PC-3 (cell line): ENCODE measurements around the gene IP6K1. TPM values are rescaled to one million over a fixed set of nuclear protein-coding genes. Genes with fewer than 3 reads are reported as not detected.

Source experiments
- ATAC-seq: fragments of 200-7000 bp; cut with Tn5 transposase; 2 replicates; pipeline ENCODE4 v1.9.1; 2020; ENCODE audit warnings: mild to moderate bottlenecking, moderate library complexity
- BruUV-seq: library from RNA; stranded (reverse); fragments of 400-500 nt; replicated peaks from 2 replicates; lab custom pipeline; 2021; lab: Mats Ljungman, UMichigan
- CTCF ChIA-PET: fragments of 300-600 bp; sonication (Branson Sonifier 250); formaldehyde crosslinking; loops from one replicate; lab custom pipeline; 2022; ENCODE audit warnings: antibody characterized with exemption; lab: Charles Lee
- POLR2A ChIA-PET: fragments of 300-600 bp; sonication (Branson Sonifier 250); formaldehyde crosslinking; loops from one replicate; lab custom pipeline; 2022; ENCODE audit warnings: antibody characterized with exemption; ENCODE audit not compliant: unreplicated experiment; lab: Charles Lee
- DNase-seq: peaks from one replicate; pipeline ENCODE4 v3.0.0-alpha.2; 2015
- H2AFZ ChIP-seq: fragments of 300-600 bp; sonication (generic); 2 replicates; pipeline ENCODE4 v1.6.0; 2016; ENCODE audit warnings: antibody characterized with exemption, low read length
- H3F3A ChIP-seq: fragments of 300-600 bp; sonication (generic); one replicate; pipeline ENCODE4 v1.6.0; 2017; ENCODE audit warnings: antibody characterized with exemption, low read length, control low read depth, mild to moderate bottlenecking; ENCODE audit not compliant: unreplicated experiment
- H3K27ac ChIP-seq: fragments of 300-600 bp; sonication (generic); 2 replicates; pipeline ENCODE4 v1.5.1; 2016; ENCODE audit warnings: mild to moderate bottlenecking, low read length
- H3K27me3 ChIP-seq: fragments of 300-600 bp; sonication (generic); 2 replicates; pipeline ENCODE4 v1.6.1; 2016; ENCODE audit warnings: low read length, mixed read lengths
- H3K36me3 ChIP-seq: fragments of 300-600 bp; sonication (generic); 2 replicates; pipeline ENCODE4 v1.6.1; 2016; ENCODE audit warnings: low read depth, mixed run types, low read length, mixed read lengths
- H3K4me1 ChIP-seq: fragments of 300-600 bp; sonication (generic); 2 replicates; pipeline ENCODE4 v1.5.1; 2016; ENCODE audit warnings: low read length; ENCODE audit not compliant: insufficient read depth
- H3K4me2 ChIP-seq: fragments of 300-600 bp; sonication (generic); 2 replicates; pipeline ENCODE4 v1.6.0; 2016; ENCODE audit warnings: low read length
- H3K4me3 ChIP-seq: fragments of 300-600 bp; sonication (generic); 2 replicates; pipeline ENCODE4 v1.5.1; 2016; ENCODE audit warnings: mild to moderate bottlenecking, low read length, mixed read lengths
- H3K79me2 ChIP-seq: fragments of 300-600 bp; sonication (generic); 2 replicates; pipeline ENCODE4 v1.6.1; 2017; ENCODE audit warnings: low read length, mixed read lengths
- H3K9ac ChIP-seq: fragments of 300-600 bp; sonication (generic); 2 replicates; pipeline ENCODE4 v1.6.0; 2016; ENCODE audit warnings: mild to moderate bottlenecking, low read length
- H3K9me2 ChIP-seq: fragments of 300-600 bp; sonication (generic); replicated peaks from 2 replicates; pipeline ENCODE4 v1.6.1; 2016; ENCODE audit warnings: mixed run types, low read length, mixed read lengths
- H3K9me3 ChIP-seq: fragments of 300-600 bp; sonication (generic); 2 replicates; pipeline ENCODE4 v1.6.1; 2016; ENCODE audit warnings: low read length, mixed read lengths
- H4K20me1 ChIP-seq: fragments of 300-600 bp; sonication (generic); 2 replicates; pipeline ENCODE4 v1.6.1; 2016; ENCODE audit warnings: low read length, mixed read lengths
- CTCF ChIP-seq: fragments of 300-600 bp; sonication (generic); conservative IDR thresholded peaks from 2 replicates; pipeline ENCODE4 v1.5.1; 2017; ENCODE audit warnings: antibody characterized with exemption, low read depth, mild to moderate bottlenecking, low read length
- EZH2 ChIP-seq: fragments of 300-600 bp; sonication (generic); IDR thresholded peaks from one replicate; pipeline ENCODE4 v1.6.1; 2017; ENCODE audit warnings: antibody characterized with exemption, mild to moderate bottlenecking, low read length; ENCODE audit not compliant: unreplicated experiment
- EZH2phosphoT487 ChIP-seq: fragments of 300-600 bp; sonication (generic); IDR thresholded peaks from 2 replicates; pipeline ENCODE4 v1.6.1; 2018; ENCODE audit warnings: mild to moderate bottlenecking, antibody characterized with exemption, low read length, borderline replicate concordance
- intact Hi-C: fragments of 100-400 bp; cut with micrococcal nuclease; formaldehyde crosslinking; loops from 2 replicates; pipeline ENCODE4 v1.9.0; 2023
- total RNA-seq: library from RNA; depleted of rRNA; stranded (reverse); fragments of >200 nt; gene quantifications from 2 replicates; pipeline ENCODE4 v1.2.3, GENCODE V29; 2014

IP6K1 gene
- total RNA-seq, 1 experiment from 2014 or later: 50.3 TPM

- CTCF ChIA-PET: no interaction called here
- Histone ChIP-seq H3K36me3 (no peaks in the 10 kb centered on the region), H2AFZ (no peak overlapping the region), H3K27me3 (no peaks in the 10 kb centered on the region), H3K9me3 (no peaks in the 10 kb centered on the region), H3F3A (no peaks in the 10 kb centered on the region), H3K9me2 (no peaks in the 10 kb centered on the region), H3K9ac (no peak overlapping the region), H3K4me3 (no peak overlapping the region), H3K4me2 (no peak overlapping the region), H4K20me1 (no peaks in the 10 kb centered on the region), H3K4me1 (peaks cover 3% of the 10 kb centered on the region; the same call in 1 of the 2 replicates), H3K27ac (no peak overlapping the region), H3K79me2 (no peaks in the 10 kb centered on the region)
- TF ChIP-seq CTCF (no peak), EZH2 (no peak), EZH2phosphoT487 (no peak)
- ATAC-seq (no peak), DNase-seq (no peak)
- POLR2A ChIA-PET: no interaction called here
- intact Hi-C loops: no loop called here
- BruUV-seq: no TSS peak
Measured at GRCh38 chr3:49715611-49716121, 70.7 kb downstream of the IP6K1 start.

- H3K27ac ChIP-seq: no peak overlapping the region
- H3K79me2 ChIP-seq: no peaks in the 10 kb centered on the region
- no peak overlapping the region for H3K4me3 ChIP-seq
- intact Hi-C loops: no loop called here
- no peak overlapping the region for H3K4me2 ChIP-seq
- no peak for ATAC-seq
- ChIA-PET POLR2A (no interaction called here), CTCF (no interaction called here)
- H3K9me2 ChIP-seq: no peaks in the 10 kb centered on the region
- no peaks in the 10 kb centered on the region for H3K9me3 ChIP-seq
- no peak overlapping the region for H2AFZ ChIP-seq
- H3F3A ChIP-seq: no peaks in the 10 kb centered on the region
- no peaks in the 10 kb centered on the region for H3K36me3 ChIP-seq
- H3K4me1 ChIP-seq: peaks cover 3% of the 10 kb centered on the region; the same call in 1 of the 2 replicates
- no peak overlapping the region for H3K9ac ChIP-seq
- no peaks in the 10 kb centered on the region for H3K27me3 ChIP-seq
- TF ChIP-seq CTCF (no peak), EZH2phosphoT487 (no peak), EZH2 (no peak)
- BruUV-seq: no TSS peak
- H4K20me1 ChIP-seq: no peaks in the 10 kb centered on the region
- DNase-seq: no peak
Measured at GRCh38 chr3:49714728-49715550, 71.4 kb downstream of the IP6K1 start.
